Vagina (tissue), 2 donors: ENCODE results near the gene SRSF3. TPM values are rescaled to one million over a fixed set of nuclear protein-coding genes. Genes with fewer than 3 reads are reported as not detected.
"Not testable (repeated sequence)": the region's sequence is repeated elsewhere in the genome, so short reads cannot be mapped to it uniquely, and the experiment has no call there.

Experiments used
- DNase-seq, 2 donors: peaks; one replicate each; pipeline ENCODE4 v3.0.0-alpha.2; 2017; ENCODE audit errors: extremely low spot score in 2 of 2
- H3K27ac ChIP-seq: fragments of 200-600 bp; sonication (generic); one replicate; pipeline ENCODE4 v1.5.1; 2019
- H3K27me3 ChIP-seq: fragments of 200-600 bp; sonication (generic); one replicate; pipeline ENCODE4 v1.5.1; 2019
- H3K36me3 ChIP-seq, 2 donors: fragments of 200-600 bp; sonication (generic); one replicate each; pipeline ENCODE4 v1.5.1; 2017 to 2019
- H3K4me1 ChIP-seq: fragments of 200-600 bp; sonication (generic); one replicate; pipeline ENCODE4 v1.5.1; 2019
- H3K4me3 ChIP-seq, 2 donors: fragments of 200-600 bp; sonication (generic); 1 replicate in 1 of 2; 2 replicates in 1 of 2; pipeline ENCODE4 v1.5.1; 2016 to 2019
- H3K9me3 ChIP-seq: fragments of 200-600 bp; sonication (generic); one replicate; pipeline ENCODE4 v1.5.1; 2019
- CTCF ChIP-seq, 3 experiments: fragments of 450-650 bp in 2 of 3; fragments of 200-600 bp in 1 of 3; sonication (generic) in 1 of 3; IDR thresholded peaks; one replicate each; pipeline ENCODE4 v1.5.1; 2017 to 2019; ENCODE audit warnings: antibody characterized with exemption in 3 of 3, mild to moderate bottlenecking in 2 of 3, moderate library complexity in 2 of 3
- POLR2A ChIP-seq, 2 donors: fragments of 450-650 bp; IDR thresholded peaks; one replicate each; pipeline ENCODE4 v1.6.1; 2017; ENCODE audit warnings: antibody characterized with exemption in 2 of 2, mild to moderate bottlenecking in 2 of 2, moderate library complexity in 2 of 2
- POLR2AphosphoS5 ChIP-seq, 2 donors: sonication (generic); formaldehyde crosslinking; IDR thresholded peaks; one replicate each; pipeline ENCODE4 v1.9.0; 2017; ENCODE audit warnings: antibody characterized with exemption in 2 of 2, mild to moderate bottlenecking in 2 of 2, low read depth in 1 of 2; ENCODE audit not compliant: insufficient read depth in 1 of 2
- intact Hi-C: fragments of 100-400 bp; cut with DNase I; formaldehyde crosslinking; loops from one replicate; pipeline ENCODE4 v1.15.1; 2023
- total RNA-seq: library from RNA; depleted of rRNA; stranded (reverse); fragments of >200 nt; gene quantifications from one replicate; pipeline ENCODE4 v1.2.3, GENCODE V29; 2016

Gene SRSF3
- total RNA-seq, 1 donor from 2014 or later: 144 TPM

- Histone ChIP-seq H3K4me3 (no peak overlapping the region), H3K4me1 (no peaks in the 10 kb centered on the region), H3K9me3 (no peaks in the 10 kb centered on the region), H3K27ac (no peak overlapping the region), H3K36me3 (no peaks in the 10 kb centered on the region), H3K27me3 (no peaks in the 10 kb centered on the region)
- DNase-seq: no peak
- intact Hi-C loops: no loop called here
- TF ChIP-seq CTCF (IDR thresholded peaks at IDR 0.05): no peak
- no peak for TF ChIP-seq POLR2A (IDR thresholded peaks at IDR 0.05)
- no peak for TF ChIP-seq POLR2AphosphoS5 (IDR thresholded peaks at IDR 0.05; ENCODE audit: insufficient read depth in 1 of 2, low read depth in 1 of 2)
Measured at GRCh38 chr6:36570264-36570663, 23.9 kb upstream of the SRSF3 start.

GRCh38 chr6:36571122-36572043 is 22.8 kb upstream of the SRSF3 start:
- Histone ChIP-seq H3K4me3 (no peak overlapping the region), H3K27me3 (no peaks in the 10 kb centered on the region), H3K4me1 (no peaks in the 10 kb centered on the region), H3K9me3 (no peaks in the 10 kb centered on the region), H3K36me3 (no peaks in the 10 kb centered on the region), H3K27ac (no peak overlapping the region)
- intact Hi-C loops: no loop called here
- DNase-seq: no peak
- TF ChIP-seq POLR2AphosphoS5 (IDR thresholded peaks at IDR 0.05; ENCODE audit: insufficient read depth in 1 of 2, low read depth in 1 of 2) (no peak), POLR2A (IDR thresholded peaks at IDR 0.05) (no peak)

GRCh38 chr6:36572353-36573311 is 21.5 kb upstream of the SRSF3 start:
- H3K9me3 ChIP-seq, H3K27me3 ChIP-seq, H3K36me3 ChIP-seq, H3K4me3 ChIP-seq, DNase-seq, H3K4me1 ChIP-seq, intact Hi-C loops, H3K27ac ChIP-seq: not testable (repeated sequence)

- no peaks in the 10 kb centered on the region for H3K27me3 ChIP-seq
- TF ChIP-seq POLR2A (IDR thresholded peaks at IDR 0.05) (no peak), CTCF (IDR thresholded peaks at IDR 0.05) (no peak), POLR2AphosphoS5 (IDR thresholded peaks at IDR 0.05; ENCODE audit: insufficient read depth in 1 of 2, low read depth in 1 of 2) (no peak)
- H3K4me1 ChIP-seq: peaks cover 5% of the 10 kb centered on the region
- no peak overlapping the region for H3K4me3 ChIP-seq
- no peaks in the 10 kb centered on the region for H3K36me3 ChIP-seq
- intact Hi-C loops: no loop called here
- H3K9me3 ChIP-seq: no peaks in the 10 kb centered on the region
- no peak for DNase-seq
- no peak overlapping the region for H3K27ac ChIP-seq
Measured at GRCh38 chr6:36574679-36575078, 19.5 kb upstream of the SRSF3 start.

GRCh38 chr6:36576578-36576977 is 17.6 kb upstream of the SRSF3 start:
- no peaks in the 10 kb centered on the region for H3K27me3 ChIP-seq
- no peak overlapping the region for H3K4me3 ChIP-seq
- H3K4me1 ChIP-seq: peaks cover 5% of the 10 kb centered on the region
- TF ChIP-seq POLR2AphosphoS5 (IDR thresholded peaks at IDR 0.05; ENCODE audit: insufficient read depth in 1 of 2, low read depth in 1 of 2) (no peak), CTCF (IDR thresholded peaks at IDR 0.05) (no peak), POLR2A (IDR thresholded peaks at IDR 0.05) (no peak)
- H3K9me3 ChIP-seq: no peaks in the 10 kb centered on the region
- no peak overlapping the region for H3K27ac ChIP-seq
- no peaks in the 10 kb centered on the region for H3K36me3 ChIP-seq
- intact Hi-C loops: no loop called here
- no peak for DNase-seq
